ENCODE data around the gene NDUFA7.

GRCh38 chr19:8352134-8352827, 31.1 kb upstream of the NDUFA7 start:
- TF ChIP-seq CTCF (IDR thresholded peaks at IDR 0.05; ENCODE audit: insufficient read depth, low read length) (no peak), POLR2AphosphoS5 (IDR thresholded peaks at IDR 0.05; ENCODE audit: low read depth) (no peak), REST (IDR thresholded peaks at IDR 0.05; ENCODE audit: insufficient replicate concordance, low read depth) (no peak)

Measured in HL-60 (cell line).